HG03139 (cell line): Measurements from ENCODE around the gene DTD1.

Experiments
- ATAC-seq: cut with Tn5 transposase; IDR thresholded peaks from one replicate; pipeline ENCODE4 v1.9.1; 2021; ENCODE audit not compliant: unreplicated experiment

Gene DTD1, protein sequence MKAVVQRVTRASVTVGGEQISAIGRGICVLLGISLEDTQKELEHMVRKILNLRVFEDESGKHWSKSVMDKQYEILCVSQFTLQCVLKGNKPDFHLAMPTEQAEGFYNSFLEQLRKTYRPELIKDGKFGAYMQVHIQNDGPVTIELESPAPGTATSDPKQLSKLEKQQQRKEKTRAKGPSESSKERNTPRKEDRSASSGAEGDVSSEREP

DNA sequence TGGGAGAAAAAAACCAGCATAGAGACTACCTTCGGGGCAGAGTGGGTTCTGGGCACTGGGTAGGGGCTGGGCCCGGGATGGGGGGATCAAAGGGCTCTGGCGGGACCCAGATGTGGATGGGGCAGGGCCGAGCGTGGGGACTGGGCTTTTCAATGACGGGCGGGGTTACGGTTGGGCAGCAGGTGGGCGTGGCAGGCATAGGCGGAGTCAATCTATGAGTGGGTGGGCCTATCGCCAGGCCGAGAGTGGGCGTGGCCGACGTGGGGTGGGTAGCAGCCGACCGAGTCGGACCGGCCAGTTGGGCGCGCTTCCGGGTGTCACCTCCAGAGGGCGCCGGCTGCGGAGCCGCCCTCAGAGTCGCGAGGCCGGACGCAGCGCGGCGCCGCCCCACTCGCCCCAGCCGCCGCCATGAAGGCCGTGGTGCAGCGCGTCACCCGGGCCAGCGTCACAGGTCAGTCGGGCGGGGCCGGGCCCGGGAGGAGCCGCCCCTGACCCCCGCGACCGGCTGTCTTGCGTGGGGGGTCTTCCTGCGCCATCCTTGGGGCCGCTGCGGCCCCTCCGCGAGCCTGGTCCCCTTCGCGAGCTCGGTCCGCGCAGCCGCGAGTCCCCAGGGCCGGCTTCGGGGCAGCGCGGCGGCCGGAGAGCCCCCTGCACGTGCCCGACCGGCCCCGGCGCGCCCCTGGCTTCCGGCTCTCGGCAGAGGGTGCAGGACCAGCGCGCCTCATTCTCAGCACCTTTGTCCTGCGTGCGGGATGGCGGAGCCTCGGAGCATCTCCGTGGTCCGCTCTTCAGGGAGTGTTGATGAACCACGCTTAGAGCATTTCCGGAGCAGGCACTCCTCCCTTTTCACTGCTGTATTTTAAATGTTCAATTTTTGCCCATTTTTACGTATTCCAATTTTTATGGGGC is at the start of gene DTD1:
Gene DTD1, plus strand, starts transcription at position 390 of the 909 bp plus-strand sequence. Its CDS starts 19 bp downstream, at position 409.
- ATAC-seq: peak; percentile 92

DNA sequence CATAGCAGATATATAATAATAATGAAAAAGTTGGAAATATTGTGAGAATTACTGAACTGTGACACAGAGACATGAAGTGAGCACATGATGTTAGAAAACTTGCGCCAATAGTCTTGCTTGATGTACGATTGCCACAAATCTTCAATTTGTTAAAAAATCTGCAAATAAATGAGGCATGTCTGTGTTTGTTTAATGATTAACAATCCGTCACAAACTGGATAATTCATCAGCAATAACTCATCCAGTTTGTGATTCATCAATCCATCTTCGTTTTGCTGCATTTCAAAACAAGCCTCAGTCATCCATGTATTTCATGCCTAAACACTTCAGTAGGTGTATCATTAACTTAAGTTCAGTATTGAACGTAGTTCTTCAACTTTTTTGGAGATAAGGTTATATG is 46.1 kb upstream of the DTD1 start:
- no peak for ATAC-seq

DNA sequence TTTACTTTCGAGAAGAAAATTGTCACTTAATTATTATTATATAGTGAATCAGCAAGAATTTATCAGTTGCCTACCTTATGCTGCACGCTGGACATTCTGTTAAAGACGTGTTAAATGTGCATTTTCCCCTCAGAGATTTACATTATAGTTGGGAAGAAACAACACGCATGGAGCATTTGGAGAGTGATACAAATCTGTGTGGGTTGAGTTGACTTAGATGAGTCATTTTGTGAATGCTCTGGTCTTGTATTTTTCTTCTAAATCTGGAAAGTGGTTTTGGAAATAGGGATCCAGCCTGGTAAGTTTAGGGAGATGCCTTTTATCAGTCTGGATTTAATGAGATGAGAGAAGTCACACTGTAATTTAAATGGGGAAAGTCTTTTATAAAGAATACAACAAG is 44.6 kb upstream of the DTD1 start:
- no peak for ATAC-seq

DNA sequence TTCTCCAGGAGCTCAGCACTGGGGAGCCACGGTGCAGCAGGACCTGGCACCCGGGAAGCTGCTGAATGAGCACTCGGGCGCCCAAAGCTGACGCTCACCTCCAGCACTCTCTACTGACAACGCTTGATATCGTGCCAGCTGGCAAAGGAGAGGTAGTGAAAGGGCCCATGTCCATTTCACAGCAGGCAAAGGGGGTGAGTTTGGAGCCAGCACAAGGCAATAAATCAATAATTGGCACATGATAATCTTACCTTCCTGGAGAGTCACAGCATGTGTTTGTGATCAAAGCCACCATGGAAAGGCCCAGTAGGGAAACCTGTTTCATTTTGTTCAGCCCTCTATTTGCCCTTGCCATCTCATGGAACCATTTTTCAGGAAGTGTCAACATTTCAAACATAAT is 43.9 kb upstream of the DTD1 start:
- ATAC-seq: no peak

DNA sequence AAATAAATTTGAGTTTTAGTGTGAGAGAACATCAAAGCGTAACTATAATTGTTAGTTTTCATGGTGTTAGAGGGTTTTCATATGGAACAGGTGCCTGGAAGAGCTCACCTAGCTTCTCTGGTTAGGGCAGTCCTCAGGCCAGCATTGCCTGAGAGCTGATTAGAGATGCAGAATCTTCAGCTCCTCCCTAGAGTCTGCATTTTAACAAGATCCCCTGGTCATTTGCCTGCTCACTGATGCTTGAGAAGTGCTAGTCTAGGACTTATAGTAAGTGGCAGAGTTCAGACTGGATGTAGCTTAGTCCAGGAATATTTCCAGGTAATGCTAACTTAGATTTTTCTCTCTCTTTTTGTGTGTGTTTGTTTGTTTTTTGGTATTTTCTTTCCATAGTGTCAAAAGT is 42.3 kb upstream of the DTD1 start:
- ATAC-seq: no peak

DNA sequence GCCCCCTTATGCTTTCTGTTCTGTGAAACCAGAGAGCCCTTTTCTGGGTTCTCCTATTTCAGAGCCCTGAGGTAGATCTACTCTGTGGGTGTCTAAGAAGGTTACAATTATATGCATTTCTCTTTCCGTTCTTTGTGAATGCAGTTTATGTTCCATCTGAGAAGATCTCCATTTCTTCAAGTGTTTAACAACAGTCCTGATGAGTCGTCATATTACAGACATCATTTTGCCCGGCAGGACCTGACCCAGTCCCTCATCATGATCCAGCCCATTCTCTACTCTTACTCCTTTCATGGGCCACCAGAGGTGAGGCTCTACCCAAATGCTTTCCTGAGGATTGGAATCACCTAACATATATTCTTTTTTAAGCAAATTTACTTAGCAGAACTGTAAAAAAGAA is 39.4 kb upstream of the DTD1 start:
- no peak for ATAC-seq

DNA sequence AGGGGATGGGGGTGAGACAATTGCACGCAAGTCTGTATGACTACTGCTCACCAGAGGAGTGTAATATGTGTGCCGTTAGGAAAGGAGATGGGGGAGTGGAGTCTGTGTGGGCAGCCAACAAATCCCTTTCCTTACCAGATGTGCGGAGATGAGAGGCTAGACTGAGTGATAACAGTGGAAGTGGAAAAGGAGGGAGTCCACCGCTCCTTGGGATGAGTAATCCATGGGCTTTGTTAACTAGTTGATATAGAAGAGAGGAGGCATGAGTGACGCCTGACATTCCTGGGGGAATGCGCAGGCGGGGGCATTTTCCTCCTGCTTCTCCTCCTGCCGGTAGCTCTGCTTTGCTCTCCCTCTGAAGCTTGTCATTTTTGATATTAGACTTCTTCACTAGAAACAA is 34.1 kb upstream of the DTD1 start:
- ATAC-seq: no peak

DNA sequence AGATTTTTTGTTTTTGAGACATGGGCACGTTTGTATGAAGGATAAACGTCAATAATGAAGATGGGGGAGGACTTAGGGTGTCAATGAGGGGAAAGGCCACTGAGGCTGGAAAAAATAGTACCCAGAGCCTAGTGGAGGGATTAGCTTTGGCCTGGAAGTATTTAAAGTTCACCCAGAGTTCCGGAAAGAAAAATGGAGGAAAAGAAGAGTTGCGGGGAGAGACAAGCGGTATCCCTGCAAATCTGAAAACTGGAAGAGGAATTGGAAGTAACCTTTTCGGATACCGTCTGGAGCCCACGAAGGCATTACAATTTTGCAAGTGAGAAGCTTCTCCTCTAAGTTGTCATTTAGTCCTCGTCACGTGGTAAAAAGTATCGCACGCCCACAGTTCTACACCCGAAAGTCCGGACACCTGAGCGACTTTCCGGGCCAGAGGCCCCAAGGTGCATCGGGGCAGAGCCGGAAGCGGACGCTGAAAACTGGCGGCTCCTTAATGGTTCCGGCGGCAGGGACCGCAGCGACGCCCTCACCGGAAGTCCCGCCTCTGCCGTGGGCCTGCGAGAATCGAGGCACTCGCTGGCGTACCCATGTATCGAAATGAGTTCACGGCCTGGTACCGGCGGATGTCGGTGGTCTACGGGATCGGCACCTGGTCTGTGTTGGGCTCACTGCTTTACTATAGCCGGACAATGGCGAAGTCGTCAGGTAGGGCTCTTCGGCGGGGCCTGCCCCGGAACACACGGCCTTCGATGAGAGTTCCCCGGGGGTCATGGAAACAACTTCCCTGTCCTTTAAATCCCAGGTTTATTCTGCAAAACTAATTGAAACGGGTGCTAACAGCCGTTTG is 20.7 kb upstream of the DTD1 start, which contains the start of gene SMIM26:
Gene SMIM26, plus strand, starts transcription at position 541 of the 847 bp plus-strand sequence. Its CDS starts 47 bp downstream, at position 588.
- ATAC-seq: peak; percentile 99

DNA sequence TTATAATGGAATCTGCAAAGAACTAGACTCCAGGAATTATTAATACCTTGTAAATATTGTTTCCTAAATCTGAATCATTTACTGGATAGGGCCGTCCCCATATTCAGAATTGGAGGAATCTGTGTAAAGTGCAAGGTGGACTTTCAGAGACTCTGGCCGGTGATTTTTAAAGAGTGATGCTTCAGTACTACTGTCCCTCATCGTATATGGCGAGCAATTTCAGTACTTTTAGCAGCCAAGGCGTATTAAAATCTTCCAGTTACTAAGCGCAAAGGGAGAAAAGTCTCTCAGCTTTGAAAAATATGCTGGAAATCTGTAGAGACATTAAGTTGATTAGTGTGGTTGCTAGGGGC is 20.1 kb upstream of the DTD1 start:
- no peak for ATAC-seq

DNA sequence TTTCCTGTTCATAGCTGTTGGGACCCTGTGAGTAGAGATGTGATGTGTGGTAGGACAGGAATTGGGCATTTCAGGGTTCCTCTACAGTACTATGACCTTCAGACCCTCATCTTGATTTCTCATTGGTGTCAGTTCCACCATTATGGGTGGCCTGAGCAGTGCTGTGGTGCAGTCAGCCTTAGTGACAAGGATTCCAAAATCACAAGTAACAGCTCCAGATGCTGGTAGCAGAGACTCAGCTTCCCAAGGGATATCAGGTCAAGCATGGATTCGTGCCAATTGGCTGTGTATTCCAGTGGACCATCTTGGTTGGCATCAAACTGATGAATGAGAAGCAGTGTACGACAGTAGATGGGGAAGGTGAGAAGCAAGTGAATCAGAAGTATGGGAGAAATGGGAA is 16.8 kb upstream of the DTD1 start:
- no peak for ATAC-seq

DNA sequence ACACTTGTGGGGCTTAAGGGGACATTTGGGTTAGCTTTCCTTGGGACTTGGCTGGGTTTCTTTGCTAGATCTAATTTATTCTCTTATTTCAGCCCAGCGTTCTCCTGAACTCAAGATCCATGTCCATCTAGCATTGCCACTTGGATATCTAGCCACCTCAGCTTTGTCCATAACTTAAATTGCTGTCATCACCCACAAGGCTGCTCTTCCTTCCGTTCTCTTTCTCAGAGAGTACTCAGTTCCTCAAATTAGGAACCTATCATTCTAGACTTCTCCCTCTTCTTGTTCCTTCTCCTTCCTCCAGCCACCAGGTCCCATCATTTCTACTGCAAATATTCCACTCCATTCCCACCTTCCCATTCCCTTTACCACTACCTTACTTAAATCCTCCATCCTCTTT is 16.3 kb upstream of the DTD1 start:
- ATAC-seq: no peak

DNA sequence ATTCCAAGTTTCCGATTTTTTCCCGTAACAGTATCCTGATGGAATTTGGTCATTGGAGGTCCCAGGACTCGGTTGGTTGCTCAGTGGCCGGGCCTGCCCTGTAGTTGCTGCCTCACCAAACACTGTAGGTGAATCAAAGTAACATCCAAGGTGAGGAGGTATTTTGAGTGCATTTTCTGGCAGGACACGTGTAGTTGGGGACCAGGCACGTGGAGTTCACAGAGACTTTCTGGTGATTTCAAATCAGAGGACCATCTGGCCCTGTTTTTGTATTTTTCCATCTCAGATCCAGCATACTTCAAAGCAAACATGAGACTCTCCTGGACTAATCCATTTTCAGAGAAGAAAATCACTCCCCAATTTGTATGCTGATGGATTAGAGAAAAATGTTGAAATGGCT is 9.9 kb upstream of the DTD1 start:
- no peak for ATAC-seq

DNA sequence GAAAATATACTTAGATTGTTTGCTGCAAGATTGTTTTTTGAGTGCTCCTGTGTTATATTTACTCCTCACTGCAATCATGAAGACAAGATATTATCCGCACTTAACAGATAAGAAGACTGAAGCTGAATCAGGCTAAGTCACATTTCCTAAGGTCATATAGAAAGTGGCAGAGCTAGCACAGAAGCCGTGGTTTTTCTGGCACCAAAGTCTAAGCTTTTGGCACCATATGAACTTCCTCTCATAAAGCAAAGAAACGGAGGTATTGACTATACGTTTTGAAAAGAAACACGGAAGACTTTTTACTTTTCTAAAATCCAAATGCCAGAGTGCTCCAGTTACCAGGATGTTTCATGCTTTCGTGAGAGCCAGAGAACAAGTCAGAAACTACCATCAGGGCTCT is 9.3 kb upstream of the DTD1 start:
- no peak for ATAC-seq

DNA sequence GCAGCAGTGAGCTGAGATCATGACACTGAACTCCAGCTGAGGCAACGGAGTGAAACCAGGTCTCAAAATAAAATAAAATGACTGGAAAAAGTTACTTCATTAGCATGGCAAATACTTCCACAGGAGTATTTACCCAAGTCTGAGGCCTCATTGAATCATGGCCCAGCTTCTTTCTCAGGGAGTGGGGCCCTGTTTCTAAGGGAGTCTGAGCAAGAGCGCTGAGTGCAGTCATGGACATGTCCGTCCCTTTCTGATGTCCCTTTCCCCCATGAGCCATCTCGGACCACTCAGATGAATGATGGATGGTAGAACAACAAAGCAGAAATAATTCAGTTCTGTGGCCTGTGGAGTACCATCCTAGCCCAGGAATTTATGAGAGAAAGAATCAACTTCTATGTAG is 7.8 kb upstream of the DTD1 start:
- no peak for ATAC-seq

DNA sequence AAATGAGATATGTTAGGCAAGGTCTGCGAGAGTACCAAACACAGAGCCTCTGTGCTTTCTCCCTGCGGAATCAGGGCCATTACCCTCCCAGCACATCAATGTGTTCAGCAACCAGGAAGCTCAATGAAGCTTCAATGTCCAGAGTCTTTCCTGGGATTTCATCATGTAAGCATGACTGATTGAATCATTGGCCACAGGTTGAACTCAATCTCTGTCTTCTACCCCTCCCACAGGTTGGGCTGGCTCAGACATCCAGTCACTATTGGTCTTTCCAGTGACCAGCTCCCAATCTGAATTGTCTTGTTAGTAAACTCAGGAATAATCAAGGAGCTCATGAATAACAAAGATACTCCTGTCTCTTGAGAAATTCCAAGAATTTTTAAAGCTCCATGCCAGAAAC is 2.7 kb upstream of the DTD1 start:
- no peak for ATAC-seq

DNA sequence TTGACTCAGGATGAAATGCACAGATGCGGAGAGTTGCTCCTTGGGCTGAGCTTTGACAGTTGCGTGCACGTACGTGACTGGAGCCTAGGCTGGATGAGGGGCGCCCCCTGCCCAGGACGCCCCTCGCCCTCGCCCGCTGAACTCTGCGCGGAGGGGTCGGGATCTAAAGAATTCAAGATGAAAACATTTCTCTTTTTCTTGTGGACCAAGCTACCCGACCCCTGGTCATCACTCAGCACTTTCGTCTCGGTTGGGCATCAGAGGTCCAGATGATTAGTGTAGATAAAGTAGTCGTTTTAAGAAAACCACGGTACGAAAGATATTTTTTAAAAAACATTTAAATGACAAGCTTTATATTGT is 700 bp downstream of the DTD1 start:
- peak; percentile 5 for ATAC-seq

DNA sequence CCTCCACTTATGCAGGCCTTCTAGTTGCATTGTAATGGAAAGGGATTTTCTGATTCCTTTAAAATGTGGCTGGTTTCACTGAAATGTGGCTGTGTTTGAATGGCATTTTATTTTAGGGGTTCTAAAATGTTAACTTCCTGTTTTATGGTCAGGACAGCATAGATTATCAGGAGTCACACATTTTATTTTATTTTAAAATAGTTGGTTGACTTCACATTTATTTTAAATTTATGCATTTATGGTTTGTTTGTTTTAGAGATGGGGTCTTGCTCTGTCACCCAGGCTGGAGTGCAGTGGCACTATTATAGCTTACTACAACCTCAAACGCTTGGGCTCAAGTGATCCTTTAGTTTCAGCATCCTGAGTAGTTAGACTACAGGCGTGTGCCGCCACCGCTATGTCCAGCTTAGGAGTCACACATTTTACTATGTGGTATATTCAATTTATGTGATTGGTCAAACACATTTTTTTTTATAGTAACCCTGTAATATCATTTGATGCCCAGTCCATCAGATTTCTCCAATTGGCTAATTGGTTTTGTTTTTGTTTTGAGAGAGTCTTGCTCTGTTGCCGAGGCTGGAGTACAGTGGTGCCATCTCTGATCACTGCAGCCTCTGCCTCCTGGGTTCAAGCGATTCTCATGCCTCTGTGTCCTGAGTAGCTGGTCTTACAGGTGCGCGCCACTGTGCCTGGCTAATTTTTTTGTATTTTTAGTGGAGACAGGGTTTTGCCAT is 2.3 kb downstream of the DTD1 start:
- no peak for ATAC-seq

DNA sequence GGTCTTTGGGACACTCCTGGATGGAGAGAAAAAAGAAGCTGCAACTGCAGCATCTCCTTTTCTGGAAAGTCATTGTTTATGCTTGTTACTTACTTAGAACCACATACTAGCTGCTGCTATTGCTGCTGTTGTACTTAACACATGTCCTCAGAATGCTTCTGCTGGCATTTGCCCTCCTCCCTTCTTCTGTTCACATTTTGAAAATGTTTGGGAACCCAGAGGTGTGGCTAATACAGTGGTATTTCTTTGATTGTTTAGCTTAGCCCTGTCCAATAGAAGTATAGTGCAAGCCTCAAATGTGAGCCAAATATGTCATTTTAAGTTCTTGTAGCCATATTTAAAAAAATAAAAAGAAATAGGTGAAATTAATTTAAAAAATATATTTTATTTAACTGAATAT is 8.4 kb downstream of the DTD1 start:
- no peak for ATAC-seq

DNA sequence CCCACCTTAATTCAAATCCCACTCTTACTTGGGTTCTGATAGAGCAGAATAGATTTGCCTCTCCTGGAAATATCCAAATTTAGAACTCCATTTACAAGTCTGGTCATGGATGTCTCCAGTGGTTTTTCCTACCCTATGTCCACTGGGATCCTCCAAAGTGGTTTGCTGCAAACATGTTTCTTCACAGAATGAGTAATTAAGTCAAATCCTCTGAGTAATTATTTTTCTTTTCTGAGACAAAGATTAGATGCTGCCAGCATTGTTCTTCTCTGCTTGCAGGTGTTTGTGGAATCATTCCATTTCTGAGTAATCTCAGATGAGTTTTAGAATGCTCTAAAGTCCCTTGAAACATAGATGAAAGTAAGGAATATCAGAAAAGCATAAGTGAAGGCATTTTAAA is 21.9 kb downstream of the DTD1 start:
- ATAC-seq: no peak

DNA sequence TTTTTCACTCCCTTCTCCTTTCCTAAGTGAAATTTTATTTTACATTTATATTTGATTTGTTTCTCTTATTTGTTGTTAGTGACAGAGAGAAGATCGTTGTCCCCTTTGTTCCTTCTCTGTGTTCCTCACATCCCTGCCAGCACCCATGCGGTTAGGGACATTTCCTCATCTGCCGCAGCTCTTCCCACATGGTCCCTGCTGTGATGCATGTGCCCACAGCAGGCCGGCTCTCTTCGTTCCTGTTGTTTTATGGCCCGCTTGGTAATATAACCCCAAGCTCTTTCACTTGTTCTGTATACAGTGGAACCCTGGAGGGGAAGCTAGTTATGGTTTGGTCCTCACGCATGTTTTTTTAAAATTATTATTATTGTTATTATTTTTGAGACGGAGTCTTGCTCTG is 23.6 kb downstream of the DTD1 start:
- ATAC-seq: no peak

DNA sequence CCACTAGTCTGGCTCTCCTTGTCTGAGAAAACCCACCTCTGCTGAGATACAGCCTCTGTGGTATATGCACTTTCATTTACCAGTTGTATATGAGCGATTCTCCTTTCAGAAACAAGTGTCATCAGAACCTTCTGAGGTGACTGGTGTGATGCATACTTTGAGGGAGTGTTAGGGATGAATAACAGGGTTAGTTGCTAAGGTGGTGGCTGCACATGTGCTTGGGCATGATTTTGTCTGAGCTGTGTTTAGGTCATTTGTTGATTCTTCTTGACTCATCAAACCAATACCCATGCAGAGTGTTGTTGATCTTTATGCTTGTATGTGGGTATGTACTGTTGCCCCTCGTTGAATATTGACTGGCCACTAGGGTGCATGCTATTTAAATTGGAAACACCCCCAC is 25.7 kb downstream of the DTD1 start:
- ATAC-seq: no peak
